Activated naive CD4-positive, alpha-beta T cell treated with anti-CD3 and anti-CD28 coated beads, Interleukin-2, amount 50 U/mL, for 72 hours (primary cell): Measurements from ENCODE around the gene CPHXL. TPM values are rescaled to one million over a fixed set of nuclear protein-coding genes. Genes with fewer than 3 reads are reported as not detected.

Experiments
- ATAC-seq, 2 donors: fragments of 150-1000 bp; cut with Tn5 transposase; 2 replicates each; pipeline ENCODE4 v1.10.0; 2021; ENCODE audit warnings: mild to moderate bottlenecking in 2 of 2, moderate library complexity in 2 of 2
- DNase-seq, 2 donors: peaks; one replicate each; pipeline ENCODE4 v3.0.0; 2021 to 2022; ENCODE audit warnings: low spot score in 2 of 2
- H3K27ac Mint-ChIP-seq, 2 donors: one replicate each; pipeline ENCODE4 v1.8.0; 2022; ENCODE audit warnings: mild to moderate bottlenecking in 2 of 2, mixed read lengths in 2 of 2
- H3K36me3 Mint-ChIP-seq, 2 donors: one replicate each; pipeline ENCODE4 v1.8.0; 2022; ENCODE audit warnings: mixed read lengths in 2 of 2
- H3K9me3 Mint-ChIP-seq, 2 donors: one replicate each; pipeline ENCODE4 v1.8.0; 2022; ENCODE audit warnings: mixed read lengths in 2 of 2
- total RNA-seq, 2 donors: library from RNA; stranded (reverse); gene quantifications; one replicate each; pipeline ENCODE4 v1.2.3, GENCODE V29; 2022

Gene CPHXL
- total RNA-seq, 2 donors from 2014 or later = not detected

- Mint-ChIP-seq H3K9me3 (peaks cover 3 to 4% of the 10 kb centered on the region in 2 donors), H3K27ac (no peak overlapping the region), H3K36me3 (peaks cover 0 to under 1% of the 10 kb centered on the region in 2 donors)
- DNase-seq (no peak), ATAC-seq (no peak)
Observed at GRCh38 chr16:75727221-75727620, 931 bp upstream of the CPHXL start.

GRCh38 chr16:75718452-75718851 is 7.8 kb downstream of the CPHXL start:
- Mint-ChIP-seq H3K36me3 (peaks cover 0 to 7% of the 10 kb centered on the region in 2 donors), H3K9me3 (peaks cover 14 to 21% of the 10 kb centered on the region in 2 donors), H3K27ac (no peak overlapping the region)
- ATAC-seq = no peak
- no peak for DNase-seq

- H3K9me3 Mint-ChIP-seq = peaks cover 0 to 10% of the 10 kb centered on the region in 2 donors
- DNase-seq = no peak
- peaks cover 0 to 7% of the 10 kb centered on the region in 2 donors for H3K36me3 Mint-ChIP-seq
- H3K27ac Mint-ChIP-seq = no peak overlapping the region
- ATAC-seq = no peak
Observed at GRCh38 chr16:75714661-75715060, 11.6 kb downstream of the CPHXL start.

GRCh38 chr16:75710344-75710743 is 15.9 kb downstream of the CPHXL start:
- ATAC-seq (no peak), DNase-seq (no peak)
- peaks cover 0 to 7% of the 10 kb centered on the region in 2 donors for H3K36me3 Mint-ChIP-seq
- no peak overlapping the region for H3K27ac Mint-ChIP-seq
- H3K9me3 Mint-ChIP-seq = peaks cover 0 to 5% of the 10 kb centered on the region in 2 donors

GRCh38 chr16:75703306-75703705 is 23.0 kb downstream of the CPHXL start:
- no peaks in the 10 kb centered on the region for H3K9me3 Mint-ChIP-seq
- no peak for DNase-seq

GRCh38 chr16:75702242-75702641 is 24.0 kb downstream of the CPHXL start:
- DNase-seq (no peak), ATAC-seq (no peak)
- Mint-ChIP-seq H3K9me3 (no peaks in the 10 kb centered on the region), H3K36me3 (no peaks in the 10 kb centered on the region), H3K27ac (no peak overlapping the region)

More at GRCh38 chr16:75703306-75703705, 23.0 kb downstream of the CPHXL start:
- Mint-ChIP-seq H3K36me3 (no peaks in the 10 kb centered on the region), H3K27ac (no peak overlapping the region)
- no peak for ATAC-seq

- Mint-ChIP-seq H3K36me3 (no peaks in the 10 kb centered on the region), H3K27ac (no peak within 1 kb of the TSS), H3K9me3 (no peaks in the 10 kb centered on the region)
- ATAC-seq = no peak
- DNase-seq = no peak
Observed at GRCh38 chr16:75701361-75701760, 24.9 kb downstream of the CPHXL start, which contains the start of gene DUXB. DUXB (minus strand) TSS chr16:75701461; CDS start chr16:75701418, 43 bp downstream.

GRCh38 chr16:75697571-75697970 is 28.7 kb downstream of the CPHXL start:
- ATAC-seq = no peak
- no peaks in the 10 kb centered on the region for H3K9me3 Mint-ChIP-seq
- no peaks in the 10 kb centered on the region for H3K36me3 Mint-ChIP-seq
- no peak for DNase-seq
- H3K27ac Mint-ChIP-seq = no peak overlapping the region

- no peaks in the 10 kb centered on the region for H3K9me3 Mint-ChIP-seq
- H3K27ac Mint-ChIP-seq = no peak overlapping the region
- DNase-seq (no peak), ATAC-seq (no peak)
- no peaks in the 10 kb centered on the region for H3K36me3 Mint-ChIP-seq
Observed at GRCh38 chr16:75695708-75696107, 30.6 kb downstream of the CPHXL start.

- Mint-ChIP-seq H3K36me3 (no peaks in the 10 kb centered on the region), H3K9me3 (no peaks in the 10 kb centered on the region), H3K27ac (no peak overlapping the region)
- ATAC-seq (no peak), DNase-seq (no peak)
Observed at GRCh38 chr16:75687361-75687760, 38.9 kb downstream of the CPHXL start.

- no peaks in the 10 kb centered on the region for H3K36me3 Mint-ChIP-seq
- no peak overlapping the region for H3K27ac Mint-ChIP-seq
- no peaks in the 10 kb centered on the region for H3K9me3 Mint-ChIP-seq
- DNase-seq = no peak
- no peak for ATAC-seq
Observed at GRCh38 chr16:75682308-75682707, 44.0 kb downstream of the CPHXL start.

- ATAC-seq (no peak), DNase-seq (no peak)
- Mint-ChIP-seq H3K27ac (no peak overlapping the region), H3K36me3 (no peaks in the 10 kb centered on the region), H3K9me3 (no peaks in the 10 kb centered on the region)
Observed at GRCh38 chr16:75679366-75679765, 46.9 kb downstream of the CPHXL start.

- Mint-ChIP-seq H3K9me3 (no peaks in the 10 kb centered on the region), H3K36me3 (no peaks in the 10 kb centered on the region), H3K27ac (no peak within 1 kb of the TSS)
- ATAC-seq (no peak), DNase-seq (no peak)
Observed at GRCh38 chr16:75676909-75677308, 49.4 kb downstream of the CPHXL start, which contains the start of gene CPHXL2. CPHXL2 (minus strand) TSS chr16:75677009; CDS start chr16:75676999, 10 bp downstream.

GRCh38 chr16:75667503-75667902 is 58.8 kb downstream of the CPHXL start:
- no peak for ATAC-seq
- Mint-ChIP-seq H3K9me3 (no peaks in the 10 kb centered on the region), H3K27ac (no peak overlapping the region), H3K36me3 (no peaks in the 10 kb centered on the region)
- DNase-seq = no peak

Other genes with a start within 250 kb of the CPHXL start
- not detected for gene CHST6, start 231.0 kb downstream of the CPHXL start, total RNA-seq
- gene CHST5, start 190.4 kb downstream of the CPHXL start, total RNA-seq = under 1 TPM; 0.10 to 0.18 TPM
- 1 to 10 TPM; 2.8 to 6.0 TPM for gene TMEM231, start 170.2 kb downstream of the CPHXL start, total RNA-seq
- gene GABARAPL2, start 160.1 kb downstream of the CPHXL start, total RNA-seq = 10 to 100 TPM; 56.0 to 82.3 TPM
- gene ADAT1, start 103.2 kb downstream of the CPHXL start, total RNA-seq = 10 to 100 TPM; 39.0 to 44.8 TPM
- gene KARS1, start 78.8 kb downstream of the CPHXL start, total RNA-seq = 100 to 1,000 TPM; 236 to 265 TPM
- gene TERF2IP, start 78.7 kb downstream of the CPHXL start, total RNA-seq = 10 to 100 TPM; 54.9 to 89.9 TPM
- not detected for gene CPHXL2, start 49.5 kb downstream of the CPHXL start, total RNA-seq
- not detected for gene DUXB, start 25.0 kb downstream of the CPHXL start, total RNA-seq